GM21723 (cell line): ENCODE results near the gene GSE1.
A peak's percentile ranks its signal among the peaks of the same experiment; 100 is the strongest.

Source experiments
- ATAC-seq: cut with Tn5 transposase; IDR thresholded peaks from one replicate; pipeline ENCODE4 v1.9.1; 2021; ENCODE audit warnings: mild to moderate bottlenecking, moderate library complexity; ENCODE audit not compliant: unreplicated experiment

GSE1 gene

GRCh38 chr16:85612801-85613603 lies at the start of gene GSE1:
GSE1 (plus strand) TSS chr16:85613322; CDS start chr16:85613392, 70 bp downstream.
- peak; percentile 45 for ATAC-seq

DNA sequence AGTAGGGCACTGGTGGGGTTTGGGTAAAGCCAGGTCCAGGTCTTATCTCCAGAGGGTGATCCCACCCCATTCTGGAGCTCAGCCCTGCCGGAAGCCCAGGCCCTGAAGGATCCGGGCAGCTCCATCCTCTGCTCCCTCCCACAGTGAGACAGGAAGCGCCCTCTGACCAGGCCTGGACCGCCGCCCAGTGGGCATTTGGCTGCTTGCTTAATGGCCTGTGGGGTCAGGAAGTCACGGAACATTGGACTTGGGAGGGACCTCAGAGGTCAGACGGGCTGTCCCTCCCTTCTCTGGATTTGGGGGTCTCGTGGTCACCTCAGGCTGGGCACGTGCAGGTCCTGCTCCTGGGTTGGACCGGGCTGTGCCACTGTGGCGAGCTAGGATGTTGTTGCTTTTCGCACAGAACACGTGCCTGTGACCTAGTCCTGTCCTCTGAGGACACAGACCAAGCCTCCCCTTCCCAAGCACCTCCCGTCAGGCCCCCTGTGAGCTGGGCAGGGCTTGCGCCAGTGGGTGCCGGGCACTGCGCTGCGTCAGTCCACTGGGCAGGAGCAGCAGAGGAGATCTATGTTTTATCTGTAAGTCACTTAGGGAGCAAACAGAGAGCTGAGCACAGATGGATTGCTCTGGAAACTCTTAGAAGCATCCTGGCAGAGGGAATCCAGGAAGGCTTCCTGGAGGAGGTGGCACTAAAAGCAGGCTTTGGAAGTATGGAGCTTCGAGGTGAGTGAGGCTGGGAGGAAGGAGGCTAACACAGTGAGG lies 49.4 kb upstream of the GSE1 start:
- no peak for ATAC-seq

DNA sequence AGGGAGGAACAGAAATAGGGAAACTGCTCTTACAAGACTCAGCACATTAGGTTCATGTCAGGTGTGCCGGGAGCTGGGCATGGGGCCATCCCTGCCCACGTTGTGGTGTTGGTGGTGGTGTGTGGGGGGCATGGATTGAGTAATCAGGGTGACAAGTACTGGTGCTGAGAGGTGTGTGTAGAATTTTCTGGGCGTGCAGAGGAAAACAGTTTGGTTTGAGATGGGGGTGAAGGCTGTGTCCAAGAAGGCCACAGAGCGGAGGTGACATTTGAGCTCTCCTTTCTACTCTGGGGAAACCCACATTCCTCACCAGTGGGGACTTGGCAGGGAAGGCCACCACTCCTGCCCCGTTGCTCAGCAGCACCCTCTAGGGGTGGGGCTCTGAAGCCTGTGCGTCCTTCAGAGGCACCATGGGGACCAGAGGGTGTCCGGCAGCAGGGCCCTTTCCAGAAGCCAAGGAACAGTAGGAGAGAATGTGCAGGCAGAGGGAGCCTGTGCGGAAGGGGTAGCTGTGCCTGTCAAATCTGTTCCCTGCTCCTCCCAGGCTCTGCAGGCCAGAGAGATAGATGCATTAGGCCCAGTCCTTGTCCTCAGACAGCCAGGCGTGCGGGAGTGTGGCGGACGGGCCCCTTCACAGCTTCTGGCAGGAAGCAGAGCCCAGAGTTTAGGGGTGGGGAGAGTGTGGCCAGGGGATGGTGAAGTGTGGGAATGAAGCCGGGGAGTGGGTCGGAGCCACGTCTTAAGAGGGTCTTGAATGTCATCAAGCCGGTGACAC lies 48.7 kb upstream of the GSE1 start:
- ATAC-seq, result no peak

DNA sequence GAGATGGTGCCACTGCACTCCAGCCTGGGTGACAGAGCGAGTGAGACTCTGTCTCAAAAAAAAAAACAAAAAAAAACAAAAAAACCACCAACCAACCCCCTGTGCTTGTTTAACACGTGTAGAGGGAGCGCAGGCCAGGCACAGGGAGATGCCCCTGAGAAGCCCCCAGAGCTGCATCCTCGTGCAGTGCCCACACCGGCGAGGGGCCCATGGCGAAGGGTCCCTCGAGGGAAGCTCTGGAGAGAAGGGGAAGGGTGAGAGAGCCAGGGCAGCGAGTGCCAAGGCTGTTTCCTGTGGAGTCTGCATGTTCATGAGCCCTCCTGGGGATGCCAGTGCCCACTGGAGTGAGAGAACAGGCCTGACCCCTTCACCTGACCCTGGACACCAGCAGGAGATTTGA lies 47.8 kb upstream of the GSE1 start:
- ATAC-seq, result no peak

GRCh38 chr16:85565801-85566526 lies 47.2 kb upstream of the GSE1 start:
- no peak for ATAC-seq

DNA sequence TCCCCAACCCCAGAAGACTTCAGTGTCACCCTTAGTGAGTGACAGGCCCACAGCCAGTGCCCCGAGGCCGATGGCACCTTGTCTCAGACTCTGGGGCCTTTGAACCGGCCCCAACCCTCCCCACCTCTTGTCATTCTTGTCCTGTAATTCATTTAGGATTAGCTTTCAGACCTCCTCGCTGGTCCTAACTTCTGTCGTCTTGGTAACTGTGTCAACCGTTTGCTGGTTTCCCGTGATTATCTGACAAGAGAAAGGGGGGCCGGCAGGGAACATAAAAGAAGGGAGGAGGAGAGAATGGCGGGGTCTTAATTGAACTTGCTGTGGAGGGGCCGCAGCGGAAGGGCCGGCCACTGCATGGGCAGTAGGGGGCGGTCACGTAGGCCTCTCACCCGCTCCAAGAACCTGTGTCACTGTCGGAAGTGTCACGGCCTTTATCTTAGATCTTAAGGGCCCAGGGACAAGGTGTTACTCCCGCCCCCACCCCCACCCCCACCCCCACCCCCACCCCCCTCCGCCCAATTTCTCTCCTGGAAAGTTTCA lies 46.5 kb upstream of the GSE1 start:
- ATAC-seq, result no peak

- no peak for ATAC-seq
Observed at GRCh38 chr16:85567101-85567866, 45.8 kb upstream of the GSE1 start.

DNA sequence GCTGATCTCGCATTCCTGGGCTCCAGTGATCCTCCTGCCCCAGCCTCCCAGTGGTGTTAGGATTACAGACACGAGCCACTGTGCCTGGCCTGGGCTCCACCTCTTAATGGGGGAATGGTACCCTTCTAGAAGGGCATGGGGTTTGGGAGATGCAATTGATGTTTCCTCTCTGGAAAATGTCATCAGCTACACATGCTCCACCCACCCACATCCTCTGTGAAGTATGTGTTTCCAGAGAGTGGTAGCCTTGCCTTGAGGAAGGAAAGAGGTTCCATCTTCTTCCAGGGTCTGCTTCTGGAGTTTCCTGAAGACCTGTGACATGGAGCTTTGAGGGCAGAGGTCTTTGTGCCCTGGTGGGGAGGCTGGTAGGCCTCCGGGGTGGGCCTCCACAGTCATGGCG lies 45.2 kb upstream of the GSE1 start:
- ATAC-seq, result no peak

DNA sequence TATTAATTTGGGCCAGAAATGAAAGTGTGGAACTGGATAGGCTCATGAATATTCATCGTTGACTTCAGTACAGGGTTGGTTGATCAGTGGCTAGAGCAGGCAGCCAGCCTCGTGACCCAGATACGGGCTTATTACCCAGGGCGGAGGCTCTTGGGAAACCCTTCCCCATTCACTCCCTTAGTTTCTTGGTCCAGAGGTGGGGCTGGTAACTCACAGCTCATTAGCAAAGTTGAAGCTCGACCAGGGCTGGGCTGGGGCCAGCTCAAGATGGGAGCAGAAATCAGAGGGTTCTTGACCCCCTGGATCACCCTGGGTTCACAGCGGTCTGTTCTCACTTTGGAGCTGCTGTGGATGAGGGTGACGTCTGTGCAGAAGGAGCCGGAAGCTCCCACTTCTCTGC lies 44.6 kb upstream of the GSE1 start:
- ATAC-seq, result no peak

GRCh38 chr16:85569039-85569614 lies 44.0 kb upstream of the GSE1 start:
- ATAC-seq, result no peak

DNA sequence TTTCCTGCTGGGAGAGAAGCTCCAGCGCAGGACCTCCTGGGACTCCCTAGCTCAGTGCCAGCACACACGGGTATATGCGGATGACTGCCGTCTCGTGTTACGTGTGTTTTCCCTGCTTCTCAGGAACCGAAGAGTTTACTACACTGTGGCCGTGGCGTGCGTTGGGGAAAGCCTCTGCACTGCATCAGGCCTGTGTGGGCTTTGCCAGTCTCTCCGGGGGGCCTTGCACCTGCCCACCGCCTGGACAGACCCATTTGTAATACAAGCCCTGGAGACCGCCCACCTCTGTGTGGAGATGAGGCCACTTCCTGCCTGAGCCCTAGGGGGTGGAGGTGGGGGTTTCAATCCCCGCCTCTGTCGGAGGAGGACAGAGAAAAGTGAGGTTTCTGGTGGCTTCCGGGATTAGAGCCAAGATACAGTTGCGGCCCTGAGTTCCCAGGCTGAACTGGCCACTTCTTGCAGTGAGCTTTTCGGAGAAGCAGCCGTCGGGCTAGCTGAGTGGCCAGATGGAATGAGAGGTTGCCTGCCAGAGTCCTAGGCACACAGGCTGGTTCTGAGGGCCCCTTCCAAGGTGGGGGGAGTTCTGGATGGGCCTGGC lies 43.4 kb upstream of the GSE1 start:
- peak; percentile 60 for ATAC-seq

GRCh38 chr16:85570213-85570734 lies 42.8 kb upstream of the GSE1 start:
- ATAC-seq, result peak; percentile 22

- peak; percentile 50 for ATAC-seq
Observed at GRCh38 chr16:85570735-85571562, 42.2 kb upstream of the GSE1 start.

DNA sequence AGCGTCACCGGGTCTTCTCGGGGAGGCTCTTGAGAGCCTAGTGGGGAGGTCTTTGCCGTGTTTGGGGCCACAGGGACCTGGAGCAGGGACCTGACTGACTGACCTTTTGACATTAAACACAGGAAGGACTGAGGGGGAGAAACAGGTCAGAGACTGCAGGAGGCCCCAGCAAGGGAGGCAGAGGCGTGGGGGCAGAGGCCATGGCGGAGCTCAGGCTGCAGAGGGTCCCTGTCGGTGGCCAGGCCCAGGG lies 41.6 kb upstream of the GSE1 start:
- ATAC-seq, result no peak

DNA sequence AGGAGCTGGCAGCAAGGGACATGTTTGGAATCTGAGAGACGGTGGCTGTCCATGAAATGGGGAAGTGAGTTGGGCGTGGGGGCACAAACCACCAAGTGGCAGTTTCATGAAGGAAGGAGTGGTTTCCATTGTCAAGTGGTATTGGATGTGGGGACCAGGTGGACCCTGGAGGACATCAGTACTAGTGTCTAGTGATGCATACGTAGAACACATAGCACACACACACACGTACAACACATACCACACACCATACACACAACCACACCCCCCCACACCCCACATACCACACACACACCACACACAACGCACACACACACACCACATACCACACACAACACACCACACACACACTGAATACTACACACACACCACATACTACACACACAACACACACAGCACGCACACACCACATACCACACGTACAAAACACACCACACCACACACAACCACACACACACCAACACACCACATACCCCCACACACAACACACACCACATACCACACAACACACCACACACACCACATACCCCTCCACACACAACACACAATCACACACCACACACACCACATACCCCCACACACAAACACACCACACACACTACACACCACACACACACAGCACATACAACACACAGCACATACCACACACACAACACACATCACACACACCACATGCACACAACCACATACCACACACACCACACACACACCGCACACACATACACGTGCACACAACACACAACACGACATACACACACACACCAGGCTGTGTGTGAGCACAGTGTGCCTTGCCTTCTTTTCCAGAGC lies 41.1 kb upstream of the GSE1 start:
- no peak for ATAC-seq

DNA sequence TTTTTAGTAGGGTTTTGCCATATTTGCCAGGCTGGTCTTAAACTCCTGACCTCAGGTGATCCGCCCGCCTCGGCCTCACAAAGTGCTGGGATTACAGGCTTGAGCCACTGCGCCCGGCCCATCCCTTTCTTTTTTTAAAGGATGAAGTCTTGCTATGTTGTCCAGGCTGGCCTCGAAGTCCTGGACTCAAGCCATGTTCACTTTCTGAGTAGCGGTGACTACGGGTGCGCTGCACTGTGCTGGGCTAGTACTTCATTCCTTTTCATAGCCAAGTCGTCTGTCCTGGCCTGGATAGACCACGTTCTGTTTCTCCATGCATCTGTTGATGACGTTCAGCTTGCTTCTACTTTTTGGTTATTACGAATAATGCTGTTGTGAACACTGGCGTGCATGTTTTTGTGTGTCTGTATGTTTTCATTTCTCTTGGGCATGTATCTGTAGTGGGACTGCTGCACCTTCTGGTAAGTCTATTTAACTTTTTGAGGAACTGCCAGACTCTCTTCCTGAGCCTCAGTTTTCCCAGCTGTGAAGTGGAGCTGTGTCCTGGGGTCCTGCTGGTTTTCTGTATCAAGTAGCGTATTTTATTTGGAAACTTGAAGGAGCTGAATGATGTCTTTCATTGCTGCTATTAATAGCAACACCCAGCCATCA lies 40.0 kb upstream of the GSE1 start:
- ATAC-seq, result no peak
